Measurements from ENCODE around the gene QKI. TPM values are rescaled to one million over a fixed set of nuclear protein-coding genes. Genes with fewer than 3 reads are reported as not detected.

QKI gene
- total RNA-seq, 4 donors from 2014 or later, result 126 to 199 (median 142) TPM

DNA sequence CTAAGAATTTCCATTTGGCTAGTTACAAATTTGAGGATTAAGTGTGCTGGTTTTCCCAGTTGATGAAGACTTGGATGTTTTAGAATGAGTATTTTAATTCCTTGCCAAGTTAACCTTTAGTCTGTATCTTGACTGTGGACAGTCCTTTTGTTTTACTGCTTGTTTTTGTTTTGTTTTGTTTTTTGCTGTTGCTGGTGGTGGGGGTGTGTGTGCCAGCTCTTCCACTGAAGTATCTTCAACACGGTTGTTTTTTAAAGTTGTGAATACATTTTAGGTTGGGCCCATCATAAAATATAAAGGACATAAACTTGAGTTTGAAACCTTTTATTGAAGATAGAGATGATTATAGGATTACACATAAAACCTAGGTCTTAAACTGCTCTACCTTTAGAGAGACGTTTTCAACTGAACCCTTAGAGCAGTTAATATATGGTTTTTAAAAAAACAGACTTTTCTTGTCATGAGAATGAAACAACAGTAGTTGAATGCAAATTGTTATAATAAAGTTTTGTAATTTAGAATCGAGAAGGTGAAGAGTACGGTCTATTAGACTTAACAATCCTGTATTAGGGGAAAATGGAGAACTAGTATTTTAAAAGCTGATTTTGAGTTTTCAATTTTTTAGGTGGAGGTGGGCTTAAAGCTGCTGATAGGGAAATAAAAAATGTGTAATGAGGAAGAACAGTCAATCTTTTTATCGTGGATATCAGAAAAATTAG, 4.0 kb downstream of the QKI start:
- no peak for DNase-seq (ENCODE audit: low spot score in 2 of 2)
- WGBS, 2 donors, result 13 to 14% methylated on average over 5 of the region's 5 CpGs
- intact Hi-C loops (cut with DNase I; ENCODE audit: low total_unique reads), result no loop called here
- no peak overlapping the region for H3K4me3 ChIP-seq (ENCODE audit: low read depth, poor library complexity, severe bottlenecking)
- TF ChIP-seq, protein P1, sequence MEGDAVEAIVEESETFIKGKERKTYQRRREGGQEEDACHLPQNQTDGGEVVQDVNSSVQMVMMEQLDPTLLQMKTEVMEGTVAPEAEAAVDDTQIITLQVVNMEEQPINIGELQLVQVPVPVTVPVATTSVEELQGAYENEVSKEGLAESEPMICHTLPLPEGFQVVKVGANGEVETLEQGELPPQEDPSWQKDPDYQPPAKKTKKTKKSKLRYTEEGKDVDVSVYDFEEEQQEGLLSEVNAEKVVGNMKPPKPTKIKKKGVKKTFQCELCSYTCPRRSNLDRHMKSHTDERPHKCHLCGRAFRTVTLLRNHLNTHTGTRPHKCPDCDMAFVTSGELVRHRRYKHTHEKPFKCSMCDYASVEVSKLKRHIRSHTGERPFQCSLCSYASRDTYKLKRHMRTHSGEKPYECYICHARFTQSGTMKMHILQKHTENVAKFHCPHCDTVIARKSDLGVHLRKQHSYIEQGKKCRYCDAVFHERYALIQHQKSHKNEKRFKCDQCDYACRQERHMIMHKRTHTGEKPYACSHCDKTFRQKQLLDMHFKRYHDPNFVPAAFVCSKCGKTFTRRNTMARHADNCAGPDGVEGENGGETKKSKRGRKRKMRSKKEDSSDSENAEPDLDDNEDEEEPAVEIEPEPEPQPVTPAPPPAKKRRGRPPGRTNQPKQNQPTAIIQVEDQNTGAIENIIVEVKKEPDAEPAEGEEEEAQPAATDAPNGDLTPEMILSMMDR (IDR thresholded peaks at IDR 0.05), result no peak
- no peak for TF ChIP-seq POLR2A (IDR thresholded peaks at IDR 0.05)

DNA sequence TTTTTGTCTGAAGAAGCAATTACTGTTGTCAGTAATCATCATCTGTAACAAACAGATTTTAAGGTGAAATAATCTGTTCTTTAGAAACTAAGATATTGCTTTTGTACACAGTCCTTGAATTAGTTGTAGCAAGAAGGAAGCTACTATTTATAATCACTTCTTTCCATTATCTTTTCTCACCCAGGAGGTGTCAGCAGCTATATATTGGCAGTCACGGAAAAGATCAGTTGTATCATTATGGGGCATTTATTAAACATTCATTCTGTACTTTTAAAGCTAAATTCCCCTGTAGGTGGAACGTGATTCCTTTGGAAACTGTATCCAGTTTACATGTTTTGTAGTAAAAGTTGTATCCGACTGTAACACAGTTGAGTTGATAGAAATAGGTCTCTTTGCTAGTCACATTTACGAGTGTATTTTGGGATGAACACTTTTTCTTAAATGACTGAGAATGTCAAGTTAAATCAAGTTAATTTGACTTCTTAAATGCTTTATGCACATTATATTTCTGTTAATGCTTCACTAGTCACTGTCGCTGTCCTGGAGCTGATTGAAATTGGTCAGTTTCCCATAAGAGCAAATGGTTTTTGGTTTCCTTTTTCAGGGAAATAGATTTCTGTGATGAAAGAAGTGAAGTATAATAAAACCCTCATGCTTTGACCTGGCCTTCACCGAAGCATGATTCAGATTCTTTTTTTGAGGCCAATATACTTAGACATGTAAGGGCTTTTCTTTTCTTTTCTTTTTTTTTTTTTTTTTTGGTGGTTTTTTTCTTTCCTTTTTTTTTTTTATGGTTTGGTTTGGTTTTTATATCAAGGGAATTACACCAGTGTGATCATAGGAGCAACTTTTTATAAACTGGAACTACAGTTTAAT, 5.1 kb downstream of the QKI start:
- TF ChIP-seq POLR2A (IDR thresholded peaks at IDR 0.05), result no peak
- TF ChIP-seq, protein P1 (IDR thresholded peaks at IDR 0.05), result no peak
- intact Hi-C loops (cut with DNase I; ENCODE audit: low total_unique reads), result no loop called here
- 9 to 10% methylated on average over 6 of the region's 6 CpGs for WGBS, 2 donors
- no peak overlapping the region for H3K4me3 ChIP-seq (ENCODE audit: low read depth, poor library complexity, severe bottlenecking)
- DNase-seq (ENCODE audit: low spot score in 2 of 2), result no peak

DNA sequence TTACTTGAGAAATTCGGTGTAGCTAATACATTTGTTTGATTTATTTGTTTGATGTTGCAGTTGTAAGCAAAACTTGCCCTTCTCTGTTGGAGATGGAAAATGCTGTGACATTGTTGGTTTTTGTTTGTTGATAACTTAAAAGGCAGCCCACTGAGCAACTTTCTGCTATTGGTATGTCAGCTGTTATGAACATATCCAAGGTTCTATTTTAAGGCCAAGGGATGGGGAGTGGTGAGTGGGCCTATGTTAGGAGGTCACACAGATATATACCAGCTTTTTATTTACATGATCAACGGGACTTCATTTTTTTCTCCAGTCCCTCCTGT, 5.7 kb downstream of the QKI start:
- WGBS, 2 donors, result 21 to 28% methylated on average over 2 of the region's 2 CpGs
- no peak overlapping the region for H3K4me3 ChIP-seq (ENCODE audit: low read depth, poor library complexity, severe bottlenecking)
- intact Hi-C loops (cut with DNase I; ENCODE audit: low total_unique reads), result no loop called here
- DNase-seq (ENCODE audit: low spot score in 2 of 2), result no peak
- TF ChIP-seq, protein P1 (IDR thresholded peaks at IDR 0.05), result no peak
- TF ChIP-seq POLR2A (IDR thresholded peaks at IDR 0.05), result no peak

DNA sequence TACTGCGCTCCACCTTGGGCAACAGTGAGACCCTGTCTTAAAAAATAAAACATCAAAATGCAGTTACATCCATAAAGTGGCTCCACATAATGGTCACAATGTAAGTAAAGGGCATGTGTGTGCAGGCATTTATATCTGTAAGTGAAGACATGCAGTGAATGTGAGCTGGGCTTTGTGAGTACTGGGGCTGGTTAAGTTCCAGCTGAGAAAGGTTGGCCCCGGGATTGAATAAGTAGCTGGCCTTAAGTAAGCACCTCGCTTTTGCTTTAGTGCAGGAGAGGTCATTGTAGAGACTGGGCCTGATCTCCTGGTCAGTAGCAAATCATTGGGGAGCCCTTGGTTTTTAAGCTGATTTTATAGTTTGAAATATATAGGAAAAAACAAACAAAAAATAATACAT, 8.0 kb downstream of the QKI start:
- no peak overlapping the region for H3K4me3 ChIP-seq (ENCODE audit: low read depth, poor library complexity, severe bottlenecking)
- 77% methylated on average over 3 of the region's 3 CpGs for WGBS, 2 donors
- intact Hi-C loops (cut with DNase I; ENCODE audit: low total_unique reads), result no loop called here
- DNase-seq (ENCODE audit: low spot score in 2 of 2), result no peak
- TF ChIP-seq POLR2A (IDR thresholded peaks at IDR 0.05), result no peak
- TF ChIP-seq, protein P1 (IDR thresholded peaks at IDR 0.05), result no peak

DNA sequence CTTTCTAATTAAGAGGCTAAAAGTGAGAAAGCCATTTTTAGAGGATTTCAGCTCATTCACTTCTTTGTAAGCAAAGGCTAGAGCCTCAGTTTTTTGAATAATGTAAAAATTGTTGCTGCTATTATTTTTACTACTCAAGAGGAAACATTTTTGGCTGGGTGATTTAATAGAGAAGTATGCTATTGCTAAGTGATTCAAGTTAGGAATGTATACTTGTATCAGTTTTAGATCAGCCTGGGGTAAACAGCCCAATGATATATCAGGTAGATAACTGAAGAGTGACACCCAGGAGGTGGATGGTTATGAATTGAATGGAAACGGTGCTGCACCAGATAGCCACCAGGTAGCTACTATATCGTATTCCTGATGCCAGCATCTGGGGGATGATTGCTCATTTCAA, 9.2 kb downstream of the QKI start:
- H3K4me3 ChIP-seq (ENCODE audit: low read depth, poor library complexity, severe bottlenecking), result no peak overlapping the region
- DNase-seq (ENCODE audit: low spot score in 2 of 2), result no peak
- 61% methylated on average over 2 of the region's 2 CpGs for WGBS, 2 donors
- TF ChIP-seq, protein P1 (IDR thresholded peaks at IDR 0.05), result no peak
- TF ChIP-seq POLR2A (IDR thresholded peaks at IDR 0.05), result no peak
- intact Hi-C loops (cut with DNase I; ENCODE audit: low total_unique reads), result no loop called here

All from lower leg skin (tissue), 4 donors.